GM12878 (cell line): Measurements from ENCODE around the gene SLC30A4. TPM values are rescaled to one million over a fixed set of nuclear protein-coding genes. Genes with fewer than 3 reads are reported as not detected.

Source experiments
- CEBPB ChIP-seq, 2 experiments: fragments of 150-350 bp in 1 of 2; IDR thresholded peaks; 2 replicates each; pipeline ENCODE4 v1.6.1; 2012 to 2014; ENCODE audit warnings: low read depth in 2 of 2, low read length in 2 of 2, borderline replicate concordance in 1 of 2, inconsistent platforms in 1 of 2
- NFYA ChIP-seq: IDR thresholded peaks from 2 replicates; pipeline ENCODE4 v1.6.1; 2011; ENCODE audit warnings: low read depth, mild to moderate bottlenecking, low read length, improper control_type of control experiment, borderline replicate concordance
- NRF1 ChIP-seq: conservative IDR thresholded peaks from 2 replicates; pipeline ENCODE4 v1.6.1; 2011; ENCODE audit warnings: mild to moderate bottlenecking, low read depth, low read length, improper control_type of control experiment
- YBX1 ChIP-seq: fragments of 450-650 bp; IDR thresholded peaks from 2 replicates; pipeline ENCODE4 v1.6.1; 2016; ENCODE audit warnings: antibody characterized with exemption
- YY1 ChIP-seq: IDR thresholded peaks from 2 replicates; pipeline ENCODE4 v1.6.1; 2011; ENCODE audit warnings: low read depth, mild to moderate bottlenecking, low read length
- ZZZ3 ChIP-seq: IDR thresholded peaks from 2 replicates; pipeline ENCODE4 v1.6.1; 2011; ENCODE audit warnings: low read depth; ENCODE audit not compliant: control insufficient read depth, insufficient read length
- polyA plus RNA-seq, 11 experiments: library from polyadenylated mRNA; depleted of rRNA in 4 of 11; unstranded in 6 of 11; stranded (reverse) in 5 of 11; fragments of >200 nt; fragmentation: Nextera tagmentation in 4 of 11; fragmentation: Illumina TruSeq in 1 of 11; extraction: Ambion mirVana in 4 of 11; extraction: Trizol in 1 of 11; gene quantifications; 1 replicate in 1 of 11; 2 replicates in 10 of 11; pipeline versions ENCODE4 v1.2.1 to v1.2.3, GENCODE V29; 2011 to 2016; ENCODE audit warnings: inconsistent platforms in 2 of 11, missing spikeins in 2 of 11, low read depth in 1 of 11
- total RNA-seq, 4 experiments: library from RNA; depleted of rRNA in 3 of 4; stranded (reverse); fragments of >200 nt in 3 of 4; fragmentation: Illumina TruSeq in 1 of 4; extraction: Trizol in 1 of 4; gene quantifications; 2 replicates each; pipeline versions ENCODE4 v1.2.1 to v1.2.3, GENCODE V29; 2013 to 2021
- TF ChIP-seq, protein P1 (sequence below): fragments of 450-650 bp; IDR thresholded peaks from 2 replicates; pipeline ENCODE4 v1.6.1; 2017; ENCODE audit warnings: borderline replicate concordance
- TF ChIP-seq, protein P2 (sequence below): fragments of 450-650 bp; IDR thresholded peaks from 2 replicates; pipeline ENCODE4 v1.6.1; 2016; ENCODE audit warnings: mild to moderate bottlenecking
- TF ChIP-seq, protein P3 (sequence below): fragments of 450-650 bp; formaldehyde crosslinking; IDR thresholded peaks from 2 replicates; pipeline ENCODE4 v1.4.0; 2020; ENCODE audit warnings: mild to moderate bottlenecking, moderate library complexity

SLC30A4 gene
- total and polyA plus RNA-seq, 10 of the 15 experiments (the other 5 are each of a cell fraction or from before 2014, with no cell fraction given), result 0.05 to 0.31 (median 0.20) TPM

DNA sequence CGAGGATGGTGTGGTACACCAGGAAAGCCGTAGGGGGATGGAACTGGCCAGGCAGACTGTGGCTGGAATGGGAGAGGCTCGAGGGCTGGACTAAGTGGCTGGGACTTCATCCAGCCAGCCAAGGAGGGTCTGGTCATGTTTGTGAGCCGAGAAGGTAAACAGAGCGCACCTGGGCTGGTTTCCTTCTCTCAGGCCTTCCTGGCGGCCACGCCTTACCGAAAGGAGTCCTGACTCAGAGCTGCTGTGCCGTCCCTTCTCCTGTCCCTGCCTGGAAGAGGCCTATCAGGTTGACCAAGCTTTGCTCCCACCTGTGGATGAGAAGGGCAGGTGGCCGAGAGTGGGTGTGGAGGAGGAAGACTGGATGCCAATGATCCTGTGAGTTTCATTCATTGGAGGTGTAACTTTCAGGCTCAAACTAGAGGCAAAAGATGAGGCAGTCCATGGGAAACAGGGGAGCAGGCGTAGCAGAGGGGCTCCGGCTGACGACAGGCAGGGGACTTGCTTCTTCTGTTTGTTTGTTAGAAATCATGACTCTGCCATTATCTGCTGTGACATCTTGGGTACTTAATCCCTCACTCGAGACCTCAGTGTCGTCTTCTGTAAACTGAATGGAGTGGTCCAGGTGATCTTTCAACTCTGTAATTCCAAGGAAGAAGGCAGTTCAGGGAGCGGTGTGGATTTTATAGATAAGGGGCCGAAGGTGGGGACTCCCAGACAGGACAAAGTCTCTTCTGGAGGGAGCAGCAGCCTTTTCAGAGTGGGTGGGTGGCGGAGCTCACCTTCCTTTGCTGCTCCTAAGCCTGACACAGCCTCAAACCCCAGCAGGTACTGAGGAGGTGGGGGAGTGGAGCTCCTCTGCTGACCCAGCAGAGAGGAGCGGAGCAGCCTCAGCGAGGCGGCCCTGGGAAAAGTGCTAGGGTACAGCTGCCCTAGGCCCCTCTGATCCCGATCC lies 72.4 kb downstream of the SLC30A4 start (continued):
- TF ChIP-seq, protein P1, sequence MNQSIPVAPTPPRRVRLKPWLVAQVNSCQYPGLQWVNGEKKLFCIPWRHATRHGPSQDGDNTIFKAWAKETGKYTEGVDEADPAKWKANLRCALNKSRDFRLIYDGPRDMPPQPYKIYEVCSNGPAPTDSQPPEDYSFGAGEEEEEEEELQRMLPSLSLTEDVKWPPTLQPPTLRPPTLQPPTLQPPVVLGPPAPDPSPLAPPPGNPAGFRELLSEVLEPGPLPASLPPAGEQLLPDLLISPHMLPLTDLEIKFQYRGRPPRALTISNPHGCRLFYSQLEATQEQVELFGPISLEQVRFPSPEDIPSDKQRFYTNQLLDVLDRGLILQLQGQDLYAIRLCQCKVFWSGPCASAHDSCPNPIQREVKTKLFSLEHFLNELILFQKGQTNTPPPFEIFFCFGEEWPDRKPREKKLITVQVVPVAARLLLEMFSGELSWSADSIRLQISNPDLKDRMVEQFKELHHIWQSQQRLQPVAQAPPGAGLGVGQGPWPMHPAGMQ, result no peak
- TF ChIP-seq YBX1 (no peak), NFYA (no peak), ZZZ3 (no peak), YY1 (no peak), CEBPB (IDR thresholded peaks at IDR 0.05; ENCODE audit: borderline replicate concordance in 1 of 2, low read depth in 2 of 2, low read length in 2 of 2) (no peak), NRF1 (no peak)
- TF ChIP-seq, protein P2, sequence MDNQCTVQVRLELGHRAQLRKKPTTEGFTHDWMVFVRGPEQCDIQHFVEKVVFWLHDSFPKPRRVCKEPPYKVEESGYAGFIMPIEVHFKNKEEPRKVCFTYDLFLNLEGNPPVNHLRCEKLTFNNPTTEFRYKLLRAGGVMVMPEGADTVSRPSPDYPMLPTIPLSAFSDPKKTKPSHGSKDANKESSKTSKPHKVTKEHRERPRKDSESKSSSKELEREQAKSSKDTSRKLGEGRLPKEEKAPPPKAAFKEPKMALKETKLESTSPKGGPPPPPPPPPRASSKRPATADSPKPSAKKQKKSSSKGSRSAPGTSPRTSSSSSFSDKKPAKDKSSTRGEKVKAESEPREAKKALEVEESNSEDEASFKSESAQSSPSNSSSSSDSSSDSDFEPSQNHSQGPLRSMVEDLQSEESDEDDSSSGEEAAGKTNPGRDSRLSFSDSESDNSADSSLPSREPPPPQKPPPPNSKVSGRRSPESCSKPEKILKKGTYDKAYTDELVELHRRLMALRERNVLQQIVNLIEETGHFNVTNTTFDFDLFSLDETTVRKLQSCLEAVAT, result no peak
- TF ChIP-seq, protein P3, sequence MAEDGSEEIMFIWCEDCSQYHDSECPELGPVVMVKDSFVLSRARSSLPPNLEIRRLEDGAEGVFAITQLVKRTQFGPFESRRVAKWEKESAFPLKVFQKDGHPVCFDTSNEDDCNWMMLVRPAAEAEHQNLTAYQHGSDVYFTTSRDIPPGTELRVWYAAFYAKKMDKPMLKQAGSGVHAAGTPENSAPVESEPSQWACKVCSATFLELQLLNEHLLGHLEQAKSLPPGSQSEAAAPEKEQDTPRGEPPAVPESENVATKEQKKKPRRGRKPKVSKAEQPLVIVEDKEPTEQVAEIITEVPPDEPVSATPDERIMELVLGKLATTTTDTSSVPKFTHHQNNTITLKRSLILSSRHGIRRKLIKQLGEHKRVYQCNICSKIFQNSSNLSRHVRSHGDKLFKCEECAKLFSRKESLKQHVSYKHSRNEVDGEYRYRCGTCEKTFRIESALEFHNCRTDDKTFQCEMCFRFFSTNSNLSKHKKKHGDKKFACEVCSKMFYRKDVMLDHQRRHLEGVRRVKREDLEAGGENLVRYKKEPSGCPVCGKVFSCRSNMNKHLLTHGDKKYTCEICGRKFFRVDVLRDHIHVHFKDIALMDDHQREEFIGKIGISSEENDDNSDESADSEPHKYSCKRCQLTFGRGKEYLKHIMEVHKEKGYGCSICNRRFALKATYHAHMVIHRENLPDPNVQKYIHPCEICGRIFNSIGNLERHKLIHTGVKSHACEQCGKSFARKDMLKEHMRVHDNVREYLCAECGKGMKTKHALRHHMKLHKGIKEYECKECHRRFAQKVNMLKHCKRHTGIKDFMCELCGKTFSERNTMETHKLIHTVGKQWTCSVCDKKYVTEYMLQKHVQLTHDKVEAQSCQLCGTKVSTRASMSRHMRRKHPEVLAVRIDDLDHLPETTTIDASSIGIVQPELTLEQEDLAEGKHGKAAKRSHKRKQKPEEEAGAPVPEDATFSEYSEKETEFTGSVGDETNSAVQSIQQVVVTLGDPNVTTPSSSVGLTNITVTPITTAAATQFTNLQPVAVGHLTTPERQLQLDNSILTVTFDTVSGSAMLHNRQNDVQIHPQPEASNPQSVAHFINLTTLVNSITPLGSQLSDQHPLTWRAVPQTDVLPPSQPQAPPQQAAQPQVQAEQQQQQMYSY (CRISPR knock-in tag), result no peak
